ENCODE data around the gene SLC26A5.
"Not testable (repeated sequence)": the region's sequence is repeated elsewhere in the genome, so short reads cannot be mapped to it uniquely, and the experiment has no call there.

SLC26A5 gene

DNA sequence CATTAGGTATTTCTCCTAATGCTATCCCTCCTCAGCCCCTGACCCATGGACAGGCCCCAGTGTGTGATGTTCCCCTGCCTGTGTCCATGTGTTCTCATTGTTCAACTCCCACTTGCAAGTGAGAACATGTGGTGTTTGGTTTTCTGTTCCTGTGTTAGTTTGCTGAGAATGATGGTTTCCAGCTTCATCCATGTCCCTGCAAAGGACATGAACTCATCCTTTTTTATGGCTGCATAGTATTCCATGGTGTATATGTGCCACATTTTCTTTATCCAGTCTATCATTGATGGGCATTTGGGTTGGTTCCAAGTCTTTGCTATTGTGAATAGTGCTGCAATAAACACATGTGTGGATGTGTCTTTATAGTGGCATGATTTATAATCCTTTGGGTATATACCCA, 46.3 kb downstream of the SLC26A5 start:
- not testable (repeated sequence) for DNase-seq (ENCODE audit: low spot score)

DNA sequence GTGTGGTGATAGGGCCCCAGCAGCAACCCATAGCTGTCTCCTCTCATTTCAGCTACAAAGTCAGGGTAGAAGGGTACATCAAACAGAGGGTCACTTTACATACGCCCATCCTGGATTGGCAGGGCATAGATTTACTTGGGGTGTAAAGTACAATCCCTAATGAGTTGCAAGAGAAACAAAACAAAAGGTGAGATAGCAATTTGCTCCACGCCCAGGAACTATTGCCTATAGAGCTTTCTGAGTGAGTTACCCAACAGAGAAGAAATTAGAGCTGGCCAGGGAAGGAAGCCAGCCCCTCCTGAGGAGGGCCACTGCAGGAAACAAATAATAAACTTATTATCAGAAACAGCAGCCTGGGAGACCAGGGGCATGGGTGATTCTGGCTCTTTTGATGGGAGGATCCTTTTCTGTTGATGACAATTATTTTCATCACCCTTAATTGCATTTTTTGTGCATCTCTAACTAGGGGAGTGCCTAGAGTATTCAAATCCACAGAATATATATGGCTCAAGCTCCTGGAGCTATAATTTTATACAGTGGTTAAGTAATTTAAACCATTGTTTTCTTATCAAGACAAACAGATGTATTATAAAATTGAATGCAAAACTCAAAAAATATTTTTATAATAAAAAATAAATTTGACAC, 47.4 kb downstream of the SLC26A5 start:
- DNase-seq (ENCODE audit: low spot score): no peak

DNA sequence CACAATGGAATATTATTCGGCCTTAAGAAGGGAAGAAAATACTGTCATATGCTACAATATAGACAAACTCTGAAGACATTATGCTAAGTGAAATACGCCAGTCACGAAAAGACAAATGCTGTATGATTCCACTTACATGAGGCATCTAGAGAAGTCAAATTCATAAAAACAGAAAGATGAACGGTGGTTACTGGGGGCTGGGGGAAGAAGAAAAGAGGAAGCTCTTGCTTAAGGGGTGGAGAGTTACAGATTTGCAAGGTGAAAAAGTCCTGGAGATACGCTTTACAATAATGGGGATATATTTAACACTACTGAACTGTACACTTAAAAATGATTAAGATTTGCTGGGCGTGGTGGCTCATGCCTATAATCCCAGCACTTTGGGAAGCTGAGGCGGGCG, 49.5 kb downstream of the SLC26A5 start:
- DNase-seq (ENCODE audit: low spot score): no peak

DNA sequence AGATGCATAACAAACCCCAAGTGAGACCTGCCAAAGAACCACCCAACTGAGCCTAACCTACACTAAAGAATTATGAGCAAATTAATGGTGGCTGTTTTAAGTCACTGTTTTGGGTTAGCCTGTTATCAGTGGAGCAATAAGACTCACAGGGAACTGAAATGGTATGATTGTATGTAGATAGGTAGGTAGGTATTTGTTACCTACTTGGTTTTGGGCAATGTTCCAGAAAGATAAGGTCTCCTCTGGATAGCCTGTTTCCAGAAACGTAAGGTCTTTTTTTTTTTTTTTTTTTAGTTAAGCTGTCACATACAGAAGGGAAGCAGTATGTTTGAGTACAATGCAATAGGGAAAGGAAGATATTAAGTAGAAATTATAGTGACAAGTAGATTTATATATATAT, 50.9 kb downstream of the SLC26A5 start:
- DNase-seq (ENCODE audit: low spot score): no peak

DNA sequence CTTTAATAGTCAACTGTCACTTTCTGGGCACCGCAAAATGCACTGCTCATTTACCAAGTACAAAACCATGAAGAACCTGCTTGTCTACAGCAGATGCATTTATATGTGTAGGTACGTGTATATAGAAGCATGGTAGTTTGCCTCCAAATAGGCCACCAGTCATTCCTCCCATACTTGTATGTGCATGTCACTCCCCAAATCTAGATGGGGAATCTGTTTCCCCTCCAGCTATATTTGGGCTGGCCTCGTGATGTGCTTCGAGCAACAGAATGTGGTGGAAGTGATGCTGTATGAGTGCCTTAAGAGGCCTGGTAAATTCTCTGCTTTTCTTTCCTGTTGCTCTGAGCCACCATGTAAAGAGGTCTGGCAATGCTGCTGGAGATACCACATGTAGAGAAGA, 51.4 kb downstream of the SLC26A5 start:
- DNase-seq (ENCODE audit: low spot score): no peak

DNA sequence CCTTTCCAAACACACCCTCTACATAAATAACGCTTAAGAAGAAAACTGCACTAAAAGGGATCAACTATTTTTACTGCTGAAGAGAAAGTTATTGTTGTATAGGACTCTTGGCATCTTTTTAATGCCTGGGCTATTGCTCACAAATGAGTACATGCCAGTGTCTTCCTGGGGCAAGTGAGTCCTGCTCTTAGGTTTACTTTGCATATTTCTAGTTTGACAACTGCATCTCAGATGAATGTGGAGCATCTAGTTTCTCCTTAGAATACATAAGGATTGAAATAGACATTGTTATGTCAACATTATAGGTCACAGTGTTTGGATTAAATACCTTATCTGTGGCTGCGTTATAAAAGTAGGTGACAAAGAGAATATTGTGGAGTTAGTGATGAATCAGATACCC, 54.0 kb downstream of the SLC26A5 start:
- DNase-seq (ENCODE audit: low spot score): no peak

DNA sequence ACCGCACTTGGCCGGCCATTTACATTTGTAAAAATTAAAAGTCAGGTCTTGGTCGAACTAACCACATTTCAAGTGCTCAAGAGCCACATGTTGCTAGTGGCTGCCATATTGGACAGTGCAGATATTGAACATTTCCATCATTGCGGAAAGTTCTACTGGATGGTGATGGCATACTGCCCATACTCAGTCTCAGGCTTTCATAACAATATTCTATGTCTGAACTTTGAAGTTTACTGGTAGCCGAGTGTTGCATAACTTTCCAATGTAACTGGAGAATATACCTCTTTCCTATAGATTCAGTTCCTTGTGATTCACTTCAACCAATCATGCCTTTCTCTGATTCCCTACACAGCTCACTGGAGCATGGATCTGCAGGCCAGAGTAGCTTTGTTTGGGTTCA, 54.9 kb downstream of the SLC26A5 start:
- DNase-seq (ENCODE audit: low spot score): no peak

DNA sequence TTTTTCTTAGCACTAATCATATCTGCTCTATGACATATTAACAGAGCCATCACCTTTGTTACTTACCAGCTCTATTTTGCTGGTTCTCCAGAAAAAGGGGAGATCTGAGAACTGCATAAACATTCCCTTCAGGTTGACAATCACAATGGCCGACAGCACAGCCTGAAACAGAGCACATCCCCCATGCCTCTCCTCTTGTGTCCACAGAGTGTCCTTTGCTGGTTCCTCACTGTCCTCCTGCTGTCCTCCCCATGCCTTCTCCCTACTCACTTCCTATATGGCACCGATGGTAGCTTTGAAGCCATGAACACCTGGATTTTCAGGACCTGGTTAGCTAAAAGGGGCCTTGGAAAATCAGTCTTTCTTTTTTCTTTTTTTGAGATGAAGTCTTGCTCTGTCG, 56.7 kb downstream of the SLC26A5 start:
- no peak for DNase-seq (ENCODE audit: low spot score)

DNA sequence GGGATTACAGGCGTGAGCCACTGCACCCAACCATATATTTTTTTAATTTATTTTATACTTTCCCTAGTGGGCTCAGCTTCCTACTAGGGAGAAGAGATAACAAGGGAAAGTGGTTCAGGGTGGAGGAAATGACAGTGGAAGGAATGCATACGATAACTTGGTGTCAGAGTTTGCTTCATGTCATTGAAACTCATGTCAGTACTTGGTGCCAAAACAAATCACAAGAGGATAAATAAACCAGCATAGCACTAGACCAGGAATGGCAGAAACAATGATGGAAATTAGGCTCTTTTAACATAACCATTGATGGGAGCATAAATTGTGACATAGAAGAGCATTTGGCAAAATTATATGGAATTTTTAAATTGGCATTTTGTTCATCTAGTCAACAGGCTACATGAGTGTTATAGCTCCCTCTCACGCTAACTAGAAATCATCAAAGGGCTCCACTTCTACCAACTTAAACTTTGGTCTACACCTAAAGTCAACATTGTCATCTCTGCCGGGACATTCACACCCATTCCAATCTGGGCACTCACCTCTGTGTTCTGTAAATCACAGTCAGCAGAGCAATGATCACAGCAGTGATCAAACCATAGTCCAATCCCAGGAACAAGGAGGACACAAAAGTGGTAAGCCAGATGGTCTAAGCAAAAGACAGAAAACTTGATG, 57.4 kb downstream of the SLC26A5 start:
- DNase-seq (ENCODE audit: low spot score): no peak

DNA sequence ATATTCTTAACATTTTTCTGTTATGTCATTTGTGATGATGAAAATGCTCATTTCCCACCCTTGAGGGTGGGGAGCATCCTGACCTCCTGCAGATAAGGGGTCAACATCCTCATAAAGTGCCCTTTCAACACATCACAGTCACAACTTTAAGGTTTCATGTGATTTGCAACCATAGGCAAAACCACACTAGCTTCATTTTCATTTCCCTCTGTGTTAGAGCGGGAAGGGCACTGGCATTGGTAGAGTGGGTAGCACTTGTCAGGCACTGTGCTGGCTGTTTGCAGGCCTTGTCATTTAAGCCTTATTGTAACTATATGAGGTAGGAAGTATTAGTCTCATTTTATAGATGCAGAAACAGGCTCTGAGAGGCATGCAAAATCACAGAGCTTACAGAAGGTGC, 58.8 kb downstream of the SLC26A5 start:
- no peak for DNase-seq (ENCODE audit: low spot score)

DNA sequence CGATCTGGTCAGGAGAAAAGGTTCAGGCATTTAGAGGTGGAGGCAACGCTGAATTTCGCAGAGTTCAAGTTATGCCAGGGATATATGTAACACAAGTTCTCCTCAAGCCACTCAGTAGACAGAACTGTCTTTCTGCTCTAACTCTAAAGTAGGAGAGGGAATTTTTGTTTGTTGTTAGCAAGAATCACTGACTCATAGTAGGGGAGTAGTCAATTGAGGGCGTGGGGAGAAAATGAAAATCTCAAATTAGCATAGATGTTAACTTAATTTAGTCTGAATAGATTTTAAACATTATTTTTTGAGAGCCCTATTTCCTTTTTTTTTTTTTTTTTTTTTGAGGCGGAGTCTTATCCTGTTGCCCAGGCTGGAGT, 64.0 kb downstream of the SLC26A5 start:
- no peak for DNase-seq (ENCODE audit: low spot score)

DNA sequence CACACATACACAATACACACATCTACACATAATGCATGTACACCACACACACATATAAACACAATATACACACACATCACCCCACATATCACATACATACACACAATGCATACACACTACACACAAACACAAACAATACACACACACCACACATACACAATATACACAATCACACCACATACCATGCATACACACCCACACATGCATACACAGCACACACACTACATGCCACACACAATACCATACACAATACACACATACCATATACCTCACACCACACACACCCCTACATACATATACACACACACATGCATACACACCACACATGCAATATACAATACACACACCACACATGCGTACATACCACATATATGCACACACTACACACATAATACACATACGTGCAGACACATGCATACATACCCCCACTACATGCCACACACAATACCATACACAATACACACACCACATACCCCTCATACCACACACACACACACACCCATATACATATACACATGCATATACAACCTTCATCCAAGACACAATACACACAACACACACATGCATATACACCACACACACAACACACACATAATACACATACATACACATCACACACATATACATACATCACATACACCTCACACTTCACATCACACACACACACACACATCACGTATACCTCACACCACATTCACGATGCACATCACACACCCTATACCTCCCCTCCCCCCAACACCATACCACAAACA, 64.6 kb downstream of the SLC26A5 start:
- no peak for DNase-seq (ENCODE audit: low spot score)

DNA sequence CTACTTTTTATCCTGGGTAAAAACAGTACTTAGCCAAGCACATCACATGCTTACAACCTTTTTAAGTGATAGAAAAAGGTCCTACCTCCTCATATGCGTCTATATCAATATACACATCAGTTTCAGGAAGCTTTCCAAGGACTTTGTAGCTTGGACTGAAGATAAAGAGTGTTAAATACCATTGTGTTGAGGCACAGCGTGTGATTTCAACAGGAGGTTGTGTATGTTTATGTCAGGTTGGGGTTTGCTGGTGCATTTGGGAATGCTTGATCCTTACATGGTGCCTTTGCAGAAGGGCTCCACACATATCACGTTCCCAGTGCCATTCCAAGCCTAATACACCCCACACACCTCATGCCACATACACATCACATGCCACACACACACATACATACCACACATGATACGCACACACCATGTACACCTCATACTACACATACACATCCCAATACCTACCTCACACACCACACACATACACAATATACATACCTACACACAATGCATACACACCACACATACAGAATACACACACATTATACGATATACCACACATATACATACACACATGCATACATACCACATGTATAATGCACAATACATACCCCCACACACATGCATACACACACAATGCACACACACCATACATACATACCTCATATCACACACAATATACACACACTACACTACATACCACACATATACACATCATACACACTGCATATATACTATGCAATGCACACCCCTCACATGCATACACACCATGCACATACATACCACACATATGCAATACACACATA, 65.4 kb downstream of the SLC26A5 start:
- DNase-seq (ENCODE audit: low spot score): no peak

DNA sequence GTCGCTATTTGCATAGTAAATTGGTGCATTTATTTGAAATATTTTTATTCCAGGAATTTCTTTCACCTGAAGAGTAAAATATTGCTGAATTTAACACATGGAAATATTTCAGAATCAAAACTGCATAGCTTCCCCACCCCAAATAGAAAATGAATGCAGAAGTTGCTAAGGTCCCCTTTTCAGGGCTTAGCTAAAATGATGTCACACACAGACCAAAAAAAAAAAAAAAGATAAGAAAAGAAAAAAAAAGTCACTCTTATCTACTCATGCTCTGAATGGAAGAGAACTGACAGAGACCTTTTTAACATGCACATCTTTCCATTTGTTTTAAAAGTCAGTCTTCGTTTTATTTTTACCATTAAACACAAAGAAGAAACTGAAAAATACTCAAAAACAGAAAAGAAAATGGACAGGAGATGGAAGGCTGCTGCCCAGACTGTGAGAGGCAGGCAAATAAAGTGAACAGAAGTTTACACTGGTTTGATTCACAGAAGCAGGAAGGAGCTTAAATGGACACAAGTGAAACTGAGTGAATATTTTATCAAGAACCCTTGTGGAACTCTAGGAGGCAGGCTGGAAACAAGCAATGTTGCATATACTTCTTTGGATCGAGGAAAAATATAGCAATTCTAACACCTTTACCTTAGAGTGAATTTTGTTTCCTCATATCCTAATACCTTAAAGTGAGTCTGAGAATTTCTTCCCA, 66.6 kb downstream of the SLC26A5 start:
- no peak for DNase-seq (ENCODE audit: low spot score)

DNA sequence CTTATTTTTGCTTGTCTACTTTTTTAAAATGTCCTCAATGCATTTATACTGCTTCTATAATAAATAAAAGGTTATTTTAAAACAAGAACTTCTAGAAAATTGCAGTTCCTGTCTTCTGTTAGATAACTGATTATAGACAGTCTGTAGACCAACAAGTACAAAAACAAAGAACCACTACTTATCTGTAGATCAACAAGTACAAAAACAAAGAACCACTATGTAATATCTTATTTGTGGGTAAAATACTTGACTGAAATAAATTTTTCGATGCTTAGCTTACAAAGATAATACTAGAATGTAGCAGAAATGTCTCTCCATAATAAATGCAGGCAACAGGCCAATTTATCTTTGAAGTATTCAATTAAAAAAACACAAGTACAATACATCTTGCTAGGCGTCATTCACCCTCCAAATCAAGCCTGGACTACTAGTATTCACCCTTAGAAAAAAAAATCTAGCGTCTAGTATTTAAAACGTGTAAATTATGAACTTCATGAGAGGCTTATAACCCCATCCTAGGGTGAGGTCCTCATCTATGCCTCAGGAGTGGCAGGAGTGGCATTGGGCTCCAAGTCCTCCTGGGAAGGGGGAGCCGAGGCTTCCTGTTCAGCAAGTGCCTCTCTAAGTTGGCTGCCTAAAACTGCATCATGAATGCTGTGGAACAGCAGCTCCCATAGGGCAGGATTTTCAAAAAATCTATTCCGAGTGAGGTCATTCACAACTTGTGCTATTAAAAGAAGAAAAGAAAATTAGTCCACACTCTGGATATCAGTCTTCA, 72.0 kb downstream of the SLC26A5 start:
- no peak for DNase-seq (ENCODE audit: low spot score)

DNA sequence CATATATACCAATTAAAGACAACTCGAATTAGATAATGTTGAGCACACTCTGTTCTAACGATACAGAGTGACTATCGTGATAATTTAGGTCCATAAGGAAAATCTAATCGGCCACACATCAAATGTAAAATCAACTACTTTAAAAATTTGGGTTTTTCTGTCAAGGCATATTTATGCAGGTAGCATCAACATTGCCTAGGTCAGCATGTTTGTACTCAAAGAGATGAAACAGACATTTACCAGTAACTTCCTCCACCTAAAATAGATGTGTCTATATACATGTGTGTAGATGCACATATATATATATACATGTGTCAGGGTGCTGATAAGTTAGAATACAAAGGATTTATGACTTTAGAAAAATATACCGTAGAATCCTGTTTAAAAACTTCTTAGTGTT, 76.6 kb downstream of the SLC26A5 start:
- no peak for DNase-seq (ENCODE audit: low spot score)

DNA sequence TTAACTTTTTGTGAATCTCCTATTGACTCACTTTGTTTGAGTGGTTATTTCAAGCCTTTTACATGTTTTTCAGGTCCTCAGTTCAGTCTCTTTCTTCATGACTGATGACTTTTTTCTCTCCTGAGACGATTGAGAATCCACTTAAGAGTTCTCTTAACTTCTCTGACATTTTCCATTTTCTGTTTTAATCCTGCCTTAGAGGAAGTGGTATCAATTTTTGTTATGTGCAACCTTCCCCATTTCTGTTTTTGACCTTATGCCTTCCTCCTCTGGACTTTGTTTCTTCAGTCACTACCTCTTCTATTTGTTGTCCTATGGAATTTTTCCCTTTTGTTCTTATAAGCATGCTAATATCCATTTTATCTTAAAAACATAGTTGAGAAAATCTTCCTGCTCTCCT, 96.2 kb downstream of the SLC26A5 start:
- DNase-seq (ENCODE audit: low spot score): no peak

DNA sequence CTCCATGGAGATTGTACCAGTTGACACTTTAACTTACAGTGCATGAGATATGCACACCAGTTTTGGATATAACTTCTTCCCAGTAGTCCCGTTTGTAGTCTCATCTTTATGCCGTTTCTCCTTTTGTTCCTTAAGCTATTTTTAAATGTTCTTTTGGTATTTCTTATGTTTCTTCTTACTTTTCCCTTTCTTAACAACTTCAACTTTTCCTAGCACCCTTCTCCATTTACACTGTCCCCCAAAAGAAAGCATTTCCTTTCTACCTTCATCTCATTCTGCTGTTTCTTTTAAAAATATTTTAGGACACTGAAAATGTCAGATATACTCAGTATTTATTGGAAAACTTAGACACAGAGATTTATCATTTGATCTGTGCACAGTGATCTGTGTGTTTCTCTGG, 97.0 kb downstream of the SLC26A5 start:
- DNase-seq (ENCODE audit: low spot score): no peak

DNA sequence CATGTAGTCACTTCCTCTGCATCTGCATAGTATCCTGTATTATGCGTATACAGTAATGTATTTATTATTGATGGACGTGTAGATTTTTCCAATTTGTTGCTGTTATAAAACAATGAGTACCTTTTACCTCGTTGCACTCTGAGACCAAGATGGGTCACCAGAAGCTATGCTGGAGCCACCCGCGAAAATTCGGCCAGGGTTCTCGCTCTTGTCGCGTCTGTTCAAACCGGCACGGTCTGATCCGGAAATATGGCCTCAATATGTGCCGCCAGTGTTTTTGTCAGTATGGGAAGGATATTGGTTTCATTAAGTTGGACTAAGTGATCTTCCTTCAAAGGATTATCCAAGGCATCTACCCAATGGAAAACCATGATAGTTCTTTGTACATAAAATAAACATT, 97.6 kb downstream of the SLC26A5 start:
- DNase-seq (ENCODE audit: low spot score): no peak

DNA sequence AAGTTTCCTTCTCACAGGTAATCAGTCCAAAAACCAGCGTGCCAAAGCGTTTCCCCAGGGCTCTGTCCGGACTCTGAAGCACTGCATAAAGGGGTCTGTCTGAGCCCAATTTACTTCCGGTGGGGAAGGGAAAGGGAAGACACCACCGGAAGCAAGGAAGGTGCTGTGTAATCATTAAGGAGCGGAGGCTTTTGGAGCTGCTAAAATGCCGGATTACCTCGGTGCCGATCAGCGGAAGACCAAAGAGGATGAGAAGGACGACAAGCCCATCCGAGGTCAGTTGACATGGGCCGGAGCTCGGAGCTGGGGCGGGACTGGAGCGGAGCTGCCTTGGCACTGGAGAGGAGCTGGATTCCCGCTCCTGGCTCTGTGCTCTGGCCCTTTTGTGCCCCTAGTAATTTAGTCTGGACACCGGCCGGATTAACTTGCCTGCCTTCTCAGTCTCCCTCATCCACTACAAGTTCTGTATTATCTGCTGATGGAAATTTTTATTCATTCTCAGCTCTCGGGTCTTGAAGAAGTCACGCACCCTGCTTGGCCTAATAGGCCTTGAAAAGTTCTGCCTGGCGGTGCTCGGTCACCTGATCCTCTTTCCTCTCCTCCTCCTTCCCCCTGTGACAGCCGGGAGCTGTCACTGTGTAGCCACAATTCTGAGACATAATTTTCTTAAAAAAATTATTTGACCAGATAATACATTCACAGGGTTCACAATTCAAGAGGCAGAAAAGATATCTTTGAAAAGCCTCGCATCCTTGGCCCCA, 98.3 kb downstream of the SLC26A5 start, which contains the start of gene PSMC2:
TSS of gene PSMC2 (plus strand) at position 137 of the 761 bp plus-strand sequence. CDS start at position 206, 69 bp downstream.
- DNase-seq (ENCODE audit: low spot score): peak; percentile 92

Measured in pons (tissue), 1 donor.